ENCODE data around the gene FIG4. TPM values are rescaled to one million over a fixed set of nuclear protein-coding genes. Genes with fewer than 3 reads are reported as not detected.

FIG4 gene
- total RNA-seq (2014; rRNA removed; shearing (Covaris generic)) = 4.1 and 5.9 TPM in 2 replicates

DNA sequence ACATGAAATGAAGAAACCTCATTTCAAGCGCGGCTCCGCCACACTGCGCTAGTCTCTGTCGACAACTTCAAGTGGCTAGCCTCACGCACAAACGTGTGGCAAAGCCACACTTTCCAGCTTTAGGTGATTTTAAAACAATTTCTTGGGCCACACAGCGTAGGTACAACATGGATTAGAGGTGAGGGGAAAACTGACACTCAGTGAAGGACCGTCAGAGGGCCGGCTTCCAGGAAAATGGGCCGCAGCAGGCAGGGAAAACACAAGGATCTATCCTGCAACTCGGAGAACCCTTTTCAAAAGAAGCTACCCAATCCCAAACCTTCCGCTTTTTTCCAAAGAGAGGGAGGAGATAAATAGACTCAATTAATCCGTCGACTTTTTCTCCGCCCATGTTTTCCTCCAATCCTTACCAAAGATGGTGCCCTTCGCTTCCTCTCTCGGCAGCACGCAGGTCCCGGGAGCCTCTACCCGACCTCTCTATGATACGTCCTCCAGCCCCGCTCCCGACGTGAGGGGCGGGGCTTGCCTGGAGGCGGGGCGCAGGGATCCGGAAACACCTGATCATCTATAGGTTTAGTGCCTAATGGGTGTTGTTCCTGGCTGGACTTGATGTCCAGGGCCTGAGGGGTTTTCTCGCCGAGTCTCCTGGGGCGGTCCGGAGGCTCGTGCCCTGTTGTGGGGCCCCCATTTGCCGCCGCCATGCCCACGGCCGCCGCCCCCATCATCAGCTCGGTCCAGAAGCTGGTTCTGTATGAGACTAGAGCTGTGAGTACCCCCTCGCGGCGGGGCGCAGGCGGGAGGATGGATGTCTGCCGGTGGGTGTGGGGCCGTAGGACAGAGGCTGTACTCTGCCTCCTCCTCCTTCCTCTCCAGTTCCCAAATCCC is at the start of gene FIG4, which contains the start of gene AK9:
FIG4 (plus strand) TSS at position 560 of the 885 bp plus-strand sequence; CDS start at position 700, 140 bp downstream.
AK9 (minus strand) TSS at position 466 of the 885 bp plus-strand sequence. CDS start 15,457 bp downstream, outside the sequence.

Other genes starting within 250 kb of the FIG4 start
- 22.5 and 22.9 TPM in 2 replicates for gene MICAL1, start 235.5 kb upstream of the FIG4 start, total RNA-seq (2014; rRNA removed; shearing (Covaris generic))
- 5.4 and 5.7 TPM in 2 replicates for gene ZBTB24, start 208.1 kb upstream of the FIG4 start, total RNA-seq (2014; rRNA removed; shearing (Covaris generic))
- 0.72 and 1.5 TPM in 2 replicates for gene AK9, start 94 bp upstream of the FIG4 start, total RNA-seq (2014; rRNA removed; shearing (Covaris generic))

Data from A375 (cell line).